Common myeloid progenitor, CD34-positive (primary cell): ENCODE results near the gene GSTO2.

ENCODE experiments used
- CTCF ChIA-PET: fragments of 350-600 bp; sonication (Branson Sonifier 250); formaldehyde crosslinking; loops from one replicate; lab custom pipeline; 2021; ENCODE audit warnings: antibody characterized with exemption; lab: Charles Lee
- POLR2A ChIA-PET: fragments of 350-600 bp; sonication (Branson Sonifier 250); formaldehyde crosslinking; loops from one replicate; lab custom pipeline; 2021; ENCODE audit warnings: antibody characterized with exemption; lab: Charles Lee
- DNase-seq, 3 donors: peaks; one replicate each; pipeline versions ENCODE4 v3.0.0 to v3.0.0-alpha.2; 2013
- H3K27ac ChIP-seq, 2 experiments: 1 replicate in 1 of 2; 2 replicates in 1 of 2; pipeline ENCODE4 v1.7.0; 2013; ENCODE audit warnings: inconsistent platforms in 2 of 2, low read length in 2 of 2, mild to moderate bottlenecking in 2 of 2, low read depth in 1 of 2, moderate library complexity in 1 of 2; ENCODE audit not compliant: severe bottlenecking in 2 of 2, insufficient read depth in 1 of 2, poor library complexity in 1 of 2
- H3K27me3 ChIP-seq, 5 experiments: replicated peaks in 2 of 5; 1 replicate in 3 of 5; 2 replicates in 2 of 5; pipeline versions ENCODE4 v1.6.1 to v1.7.0; 2013; ENCODE audit warnings: low read length in 4 of 5, mild to moderate bottlenecking in 2 of 5, moderate library complexity in 2 of 5, inconsistent platforms in 1 of 5; ENCODE audit not compliant: insufficient read depth in 5 of 5, control insufficient read depth in 4 of 5
- H3K36me3 ChIP-seq, 4 experiments: 1 replicate in 2 of 4; 2 replicates in 2 of 4; pipeline versions ENCODE4 v1.6.1 to v1.7.0; 2013; ENCODE audit warnings: low read length in 3 of 4, control low read depth in 1 of 4, mild to moderate bottlenecking in 1 of 4; ENCODE audit not compliant: control insufficient read depth in 4 of 4, insufficient read depth in 4 of 4
- H3K4me1 ChIP-seq, 4 experiments: 1 replicate in 3 of 4; 2 replicates in 1 of 4; pipeline versions ENCODE4 v1.6.1 to v1.7.1; 2013; ENCODE audit warnings: low read length in 3 of 4, mild to moderate bottlenecking in 3 of 4, control low read depth in 1 of 4, inconsistent platforms in 1 of 4, moderate library complexity in 1 of 4; ENCODE audit not compliant: control insufficient read depth in 4 of 4, insufficient read depth in 4 of 4; ENCODE audit errors: control extremely low read depth in 1 of 4
- H3K4me3 ChIP-seq, 7 experiments: 1 replicate in 4 of 7; 2 replicates in 3 of 7; pipeline versions ENCODE4 v1.5.1 to v1.7.0; 2013; ENCODE audit warnings: mild to moderate bottlenecking in 7 of 7, low read length in 6 of 7, moderate library complexity in 6 of 7, inconsistent platforms in 2 of 7, low read depth in 2 of 7, control low read depth in 1 of 7; ENCODE audit not compliant: insufficient read depth in 4 of 7, control insufficient read depth in 1 of 7; ENCODE audit errors: extremely low read depth in 1 of 7
- H3K9me3 ChIP-seq, 5 experiments: 1 replicate in 4 of 5; 2 replicates in 1 of 5; pipeline versions ENCODE4 v1.6.1 to v1.7.1; 2013; ENCODE audit warnings: low read length in 4 of 5, mild to moderate bottlenecking in 2 of 5, inconsistent platforms in 1 of 5, low read depth in 1 of 5, moderate library complexity in 1 of 5; ENCODE audit not compliant: control insufficient read depth in 4 of 5, insufficient read depth in 2 of 5; ENCODE audit errors: control extremely low read depth in 1 of 5
- WGBS: methylation state at CpG from one replicate; pipeline ENCODE4 v1.1.5; 2013; ENCODE audit not compliant: insufficient coverage; 5-methylcytosine and 5-hydroxymethylcytosine counted together

Gene GSTO2

GRCh38 chr10:104304927-104305326, 35.9 kb downstream of the GSTO2 start:
- no peaks in the 10 kb centered on the region for H3K27me3 ChIP-seq
- ChIA-PET POLR2A (interaction anchor here (1.0 kb wide), 1 partner anchor 48 kb away, joined by 4 read pairs; the partner anchor contains the start of gene CFAP58), CTCF (interaction anchor here (1.2 to 6.9 kb wide), 9 partner anchors 9 to 43 kb away, joined by 3 to 191 read pairs (median 21); partner anchors contain the start of genes CFAP58 and ITPRIP)
- H3K9me3 ChIP-seq = no peaks in the 10 kb centered on the region
- no peaks in the 10 kb centered on the region for H3K36me3 ChIP-seq
- peaks cover 0 to 7% (median 4%) of the 10 kb centered on the region in 4 experiments for H3K4me1 ChIP-seq
- 92% methylated on average over 7 of the region's 8 CpGs for WGBS
- no peak overlapping the region for H3K4me3 ChIP-seq
- DNase-seq = no peak
- no peak overlapping the region for H3K27ac ChIP-seq

DNA sequence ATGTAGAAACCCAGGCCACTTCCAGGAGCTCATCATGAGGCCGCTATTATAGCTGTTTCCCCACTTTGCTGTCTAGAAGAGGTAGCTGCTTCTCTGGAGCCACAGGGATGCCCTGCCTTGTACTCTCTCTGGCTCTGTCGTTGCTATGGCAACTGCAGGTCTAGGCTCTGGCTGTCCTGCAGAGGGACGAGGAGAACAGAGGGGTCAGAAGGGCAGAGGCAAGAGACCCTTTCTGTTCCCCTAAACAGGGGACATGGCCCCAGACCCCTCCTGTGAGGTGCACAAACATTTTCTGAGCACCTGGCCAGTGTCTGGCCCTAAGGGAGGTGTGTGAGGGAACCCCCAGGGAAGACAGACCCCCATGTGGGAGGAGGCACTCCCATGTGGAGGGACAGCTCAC, 37.9 kb downstream of the GSTO2 start:
- H3K9me3 ChIP-seq = no peaks in the 10 kb centered on the region
- no peak for DNase-seq
- 94% methylated on average over 2 of the region's 3 CpGs for WGBS
- peaks cover 6 to 13% (median 7%) of the 10 kb centered on the region in 4 experiments for H3K4me1 ChIP-seq
- peaks cover 0 to 16% (median 5%) of the 10 kb centered on the region in 4 experiments for H3K36me3 ChIP-seq
- ChIA-PET CTCF (interaction anchor here (1.5 to 6.9 kb wide), 10 partner anchors 7 to 42 kb away, joined by 5 to 191 read pairs (median 20); partner anchors contain the start of genes CFAP58 and ITPRIP), POLR2A (no interaction called here)
- no peak overlapping the region for H3K4me3 ChIP-seq
- H3K27ac ChIP-seq = no peak overlapping the region
- H3K27me3 ChIP-seq = no peaks in the 10 kb centered on the region

GRCh38 chr10:104307576-104308438, 38.8 kb downstream of the GSTO2 start:
- H3K27ac ChIP-seq = no peak overlapping the region
- peaks cover 0 to 26% (median 7%) of the 10 kb centered on the region in 4 experiments for H3K36me3 ChIP-seq
- ChIA-PET POLR2A (no interaction called here), CTCF (interaction anchor here (2.7 to 6.9 kb wide), 8 partner anchors 6 to 41 kb away, joined by 10 to 191 read pairs (median 24); partner anchors contain the start of genes CFAP58 and ITPRIP)
- peaks cover 9 to 22% (median 16%) of the 10 kb centered on the region in 4 experiments for H3K4me1 ChIP-seq
- no peaks in the 10 kb centered on the region for H3K27me3 ChIP-seq
- DNase-seq = no peak
- H3K4me3 ChIP-seq = no peak overlapping the region
- no peaks in the 10 kb centered on the region for H3K9me3 ChIP-seq
- 90% methylated on average over 7 of the region's 10 CpGs for WGBS

GRCh38 chr10:104308439-104308903, 39.5 kb downstream of the GSTO2 start:
- ChIA-PET POLR2A (no interaction called here), CTCF (interaction anchor here (2.0 to 6.9 kb wide), 6 partner anchors 8 to 40 kb away, joined by 6 to 191 read pairs (median 20); partner anchors contain the start of genes CFAP58 and ITPRIP)
- H3K36me3 ChIP-seq = peaks cover 0 to 32% (median 13%) of the 10 kb centered on the region in 4 experiments
- H3K4me3 ChIP-seq = no peak overlapping the region
- no peaks in the 10 kb centered on the region for H3K9me3 ChIP-seq
- DNase-seq = no peak
- H3K27me3 ChIP-seq = no peaks in the 10 kb centered on the region
- WGBS = 90% methylated on average over 4 of the region's 4 CpGs
- peaks cover 9 to 27% (median 20%) of the 10 kb centered on the region in 4 experiments for H3K4me1 ChIP-seq
- H3K27ac ChIP-seq = no peak overlapping the region

- ChIA-PET CTCF (interaction anchor here (1.0 to 8.9 kb wide), 10 partner anchors 5 to 41 kb away, joined by 3 to 75 read pairs (median 5); no protein-coding TSS in a partner anchor), POLR2A (no interaction called here)
- no peak overlapping the region for H3K4me3 ChIP-seq
- DNase-seq = no peak
- peaks cover 9 to 27% (median 20%) of the 10 kb centered on the region in 4 experiments for H3K4me1 ChIP-seq
- WGBS = 93% methylated on average over 12 of the region's 15 CpGs
- peaks cover 4 to 50% (median 31%) of the 10 kb centered on the region in 4 experiments for H3K36me3 ChIP-seq
- no peaks in the 10 kb centered on the region for H3K9me3 ChIP-seq
- no peaks in the 10 kb centered on the region for H3K27me3 ChIP-seq
- H3K27ac ChIP-seq = no peak overlapping the region
Observed at GRCh38 chr10:104309980-104310978, 41.3 kb downstream of the GSTO2 start.

- Histone ChIP-seq H3K4me1 (peaks cover 8 to 22% (median 20%) of the 10 kb centered on the region in 4 experiments), H3K4me3 (no peak overlapping the region), H3K27me3 (no peaks in the 10 kb centered on the region), H3K9me3 (no peaks in the 10 kb centered on the region), H3K36me3 (peaks cover 4 to 60% (median 36%) of the 10 kb centered on the region in 4 experiments), H3K27ac (no peak overlapping the region)
- ChIA-PET CTCF (interaction anchor here (0.7 to 8.9 kb wide), 16 partner anchors 6 to 42 kb away, joined by 3 to 75 read pairs (median 4); partner anchors contain the start of gene CFAP58), POLR2A (no interaction called here)
- no peak for DNase-seq
- WGBS = 86% methylated on average over 1 of the region's 5 CpGs
Observed at GRCh38 chr10:104311184-104311720, 42.3 kb downstream of the GSTO2 start.
